GM18508 (cell line): Measurements from ENCODE around the gene RARS1.
A peak's percentile ranks its signal among the peaks of the same experiment; 100 is the strongest.

Experiments
- ATAC-seq: cut with Tn5 transposase; IDR thresholded peaks from one replicate; pipeline ENCODE4 v1.9.1; 2021; ENCODE audit warnings: moderate number of reproducible peaks; ENCODE audit not compliant: insufficient read depth, unreplicated experiment

RARS1 gene

GRCh38 chr5:168486136-168486879, at the start of gene RARS1:
Gene RARS1, plus strand, starts transcription at chr5:168486471. Its CDS starts 28 bp downstream, at chr5:168486499.
- ATAC-seq = peak; percentile 75

DNA sequence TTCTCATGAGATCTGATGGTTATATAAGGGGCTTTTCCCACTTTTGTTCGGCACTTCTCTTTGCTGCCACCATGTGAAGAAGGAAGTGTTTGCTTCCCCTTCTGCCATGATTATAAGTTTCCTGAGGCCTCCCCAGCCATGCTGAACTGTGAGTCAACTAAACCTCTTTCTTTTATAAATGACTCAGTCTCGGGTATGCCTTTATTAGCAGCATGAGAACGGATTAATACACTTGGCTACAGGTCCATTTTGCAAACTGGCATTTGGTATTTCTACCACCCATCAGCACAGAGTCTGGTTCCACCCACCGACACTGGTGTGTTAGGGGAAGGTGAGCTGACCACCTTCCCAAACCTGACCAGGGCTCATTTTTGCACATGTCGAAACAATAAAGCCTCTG, 47.9 kb upstream of the RARS1 start:
- ATAC-seq = no peak

DNA sequence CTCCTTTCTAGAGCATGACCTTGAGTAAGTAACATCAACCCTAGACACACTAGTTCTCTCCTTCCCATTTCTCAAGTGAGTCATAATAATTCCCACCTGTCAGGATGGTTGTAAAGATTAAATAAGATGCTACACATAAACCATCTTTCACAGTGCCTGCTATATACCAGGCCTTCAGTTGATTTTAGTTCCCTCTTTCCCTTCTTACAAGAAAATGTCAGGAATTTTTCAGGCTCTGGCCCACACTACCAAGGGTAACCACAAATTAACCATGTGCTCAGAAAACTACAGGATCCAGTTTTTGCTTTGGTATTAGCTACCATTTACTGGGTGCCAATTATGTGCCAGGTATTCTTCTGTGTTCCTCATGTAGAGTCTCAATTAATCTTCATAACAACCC, 42.7 kb upstream of the RARS1 start:
- no peak for ATAC-seq

GRCh38 chr5:168443950-168444700, 42.1 kb upstream of the RARS1 start:
- no peak for ATAC-seq

- no peak for ATAC-seq
Measured at GRCh38 chr5:168446983-168447619, 39.2 kb upstream of the RARS1 start.

- ATAC-seq = no peak
Measured at GRCh38 chr5:168447808-168448207, 38.5 kb upstream of the RARS1 start.

GRCh38 chr5:168449166-168449565, 37.1 kb upstream of the RARS1 start:
- ATAC-seq = no peak

GRCh38 chr5:168451565-168451964, 34.7 kb upstream of the RARS1 start:
- no peak for ATAC-seq

DNA sequence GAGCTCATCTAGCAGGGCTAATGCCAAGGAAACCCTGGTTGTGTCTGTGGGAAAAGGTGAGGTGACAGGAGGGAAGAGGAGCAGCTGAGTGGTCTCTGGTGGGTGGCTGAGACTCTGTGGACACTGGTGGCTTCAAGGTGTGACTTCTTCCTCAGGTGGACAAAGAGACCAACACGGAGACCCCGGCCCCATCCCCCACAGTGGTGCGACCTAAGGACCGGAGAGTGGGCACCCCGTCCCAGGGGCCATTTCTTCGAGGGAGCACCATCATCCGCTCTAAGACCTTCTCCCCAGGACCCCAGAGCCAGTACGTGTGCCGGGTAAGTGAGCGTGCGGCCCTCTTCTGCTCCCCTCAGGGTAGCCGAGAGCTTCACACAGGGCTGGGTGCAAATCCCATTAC, 31.1 kb upstream of the RARS1 start:
- ATAC-seq = no peak

- no peak for ATAC-seq
Measured at GRCh38 chr5:168457542-168457941, 28.7 kb upstream of the RARS1 start.

GRCh38 chr5:168460606-168461005, 25.7 kb upstream of the RARS1 start:
- ATAC-seq = no peak

GRCh38 chr5:168463081-168463480, 23.2 kb upstream of the RARS1 start:
- ATAC-seq = no peak

GRCh38 chr5:168464214-168464613, 22.1 kb upstream of the RARS1 start:
- ATAC-seq = no peak

- no peak for ATAC-seq
Measured at GRCh38 chr5:168464641-168465040, 21.6 kb upstream of the RARS1 start.

DNA sequence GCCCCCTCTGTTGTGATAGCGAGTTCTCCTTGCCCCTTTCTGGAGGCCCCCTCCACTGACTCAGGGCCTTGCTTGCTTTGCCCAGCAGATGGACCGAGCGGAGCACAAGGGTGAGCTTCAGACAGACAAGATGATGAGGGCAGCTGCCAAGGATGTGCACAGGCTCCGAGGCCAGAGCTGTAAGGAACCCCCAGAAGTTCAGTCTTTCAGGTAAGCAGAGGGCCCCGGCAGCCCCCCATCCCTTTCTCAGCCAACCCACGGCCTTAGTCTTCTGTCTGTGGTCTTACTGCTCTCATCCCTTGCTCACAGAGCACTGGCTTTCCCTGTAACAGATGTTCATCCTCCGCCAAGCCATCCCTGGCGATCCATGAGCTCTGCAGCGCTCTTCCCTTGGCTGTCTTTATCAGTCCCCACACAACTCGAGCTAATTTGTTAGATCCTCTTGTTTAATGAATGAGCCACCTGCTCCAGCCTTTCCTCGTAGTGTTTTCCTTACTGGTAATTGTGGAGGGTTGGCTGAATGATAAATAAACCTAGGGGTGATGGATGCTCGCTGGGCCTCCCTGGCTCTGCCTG, 18.4 kb upstream of the RARS1 start:
- no peak for ATAC-seq

- ATAC-seq = no peak
Measured at GRCh38 chr5:168468836-168469235, 17.4 kb upstream of the RARS1 start.

GRCh38 chr5:168469816-168470215, 16.5 kb upstream of the RARS1 start:
- no peak for ATAC-seq

DNA sequence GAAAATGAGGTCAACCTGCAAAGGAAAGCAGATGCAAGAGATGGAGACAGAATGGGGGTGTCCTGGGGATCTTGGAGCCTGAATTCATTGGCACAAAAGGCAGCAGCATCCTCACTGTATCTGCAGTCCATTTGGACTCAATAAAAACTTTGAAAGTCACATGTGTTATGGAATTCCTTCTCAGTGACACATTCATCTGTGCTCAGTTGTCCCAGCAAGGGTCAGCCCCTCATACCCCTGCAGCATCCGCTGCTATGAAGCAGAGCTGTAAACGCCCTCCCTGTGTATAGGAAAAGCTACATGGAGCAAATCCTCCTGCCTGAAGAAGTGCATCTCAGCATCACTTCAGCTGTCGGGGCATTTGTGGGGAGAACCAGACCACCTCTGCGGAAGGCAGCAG, 14.5 kb upstream of the RARS1 start:
- ATAC-seq = no peak

GRCh38 chr5:168472329-168472728, 13.9 kb upstream of the RARS1 start:
- no peak for ATAC-seq

- ATAC-seq = no peak
Measured at GRCh38 chr5:168474319-168474718, 12.0 kb upstream of the RARS1 start.

DNA sequence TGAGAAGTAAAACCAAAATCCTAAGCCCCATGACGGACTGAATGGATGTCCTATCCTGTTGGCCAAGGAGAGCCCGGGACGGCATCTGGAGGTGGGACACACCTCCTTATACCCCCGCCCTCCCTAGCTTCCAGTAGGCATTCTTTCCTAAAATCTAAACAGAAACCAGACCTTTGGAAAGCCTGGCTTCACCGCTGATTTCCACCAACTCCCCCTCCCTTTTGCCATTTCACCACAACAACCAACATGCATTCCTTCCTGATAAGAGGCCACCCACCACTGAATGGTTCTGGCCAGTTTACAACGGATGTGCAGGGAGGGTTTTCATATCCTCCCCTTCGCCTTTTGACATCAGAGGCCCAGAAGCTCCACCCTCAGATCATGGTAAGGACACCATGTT, 9.2 kb upstream of the RARS1 start:
- ATAC-seq = no peak
